GM19467 (cell line): Measurements from ENCODE around the gene CSTF2T.
"Not testable (repeated sequence)": the region's sequence is repeated elsewhere in the genome, so short reads cannot be mapped to it uniquely, and the experiment has no call there.

Source experiments
- ATAC-seq: cut with Tn5 transposase; IDR thresholded peaks from one replicate; pipeline ENCODE4 v1.9.1; 2021; ENCODE audit warnings: mild to moderate bottlenecking, moderate library complexity; ENCODE audit not compliant: unreplicated experiment

Gene CSTF2T

DNA sequence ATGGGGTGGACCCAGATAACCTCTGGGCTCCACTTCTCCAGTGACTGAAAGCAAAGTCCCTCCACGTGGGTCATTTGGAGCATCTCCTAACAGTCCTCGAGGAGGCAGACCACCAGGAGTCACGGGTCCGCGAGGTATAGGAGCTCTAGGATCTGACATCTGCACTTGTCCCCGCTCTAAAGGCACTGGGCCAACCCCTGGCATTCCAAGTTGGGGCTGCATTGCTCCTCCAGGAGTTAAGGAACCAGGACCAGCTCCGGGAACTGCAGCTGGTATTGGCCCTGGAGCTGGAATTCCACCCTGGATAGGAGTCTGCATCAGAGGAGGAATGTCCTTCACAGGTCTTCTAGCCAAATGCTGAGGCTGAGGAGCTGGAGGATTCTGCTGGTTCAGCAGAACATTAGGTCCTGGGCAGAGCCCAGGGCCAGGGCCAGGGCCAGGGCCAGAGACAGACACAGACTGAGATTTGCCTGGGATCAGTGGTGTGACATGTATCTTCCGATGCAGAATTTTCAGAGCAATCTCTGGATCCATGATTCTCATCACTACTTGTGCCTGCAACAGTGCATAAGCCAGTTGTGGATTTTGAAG lies 827 bp downstream of the CSTF2T start:
- ATAC-seq, result no peak

DNA sequence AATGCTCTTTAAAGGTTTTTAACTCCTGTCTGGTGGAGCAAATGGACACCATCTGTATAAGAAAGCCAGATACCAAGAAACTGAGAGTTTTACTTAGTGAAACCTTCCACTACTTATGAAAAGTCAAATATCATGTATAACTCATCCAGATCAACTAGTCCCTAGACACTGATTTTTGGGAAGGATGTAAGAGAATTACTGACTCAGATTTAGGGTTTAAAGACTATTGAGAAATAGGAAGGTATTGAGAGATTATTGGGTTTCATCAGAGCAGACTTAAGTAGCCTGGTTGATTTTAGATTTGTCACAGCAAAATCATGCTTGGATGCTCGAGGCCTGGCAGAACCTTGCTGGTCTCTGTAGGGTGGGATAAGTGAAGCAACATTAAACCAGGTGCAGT lies 3.1 kb downstream of the CSTF2T start:
- ATAC-seq, result no peak

DNA sequence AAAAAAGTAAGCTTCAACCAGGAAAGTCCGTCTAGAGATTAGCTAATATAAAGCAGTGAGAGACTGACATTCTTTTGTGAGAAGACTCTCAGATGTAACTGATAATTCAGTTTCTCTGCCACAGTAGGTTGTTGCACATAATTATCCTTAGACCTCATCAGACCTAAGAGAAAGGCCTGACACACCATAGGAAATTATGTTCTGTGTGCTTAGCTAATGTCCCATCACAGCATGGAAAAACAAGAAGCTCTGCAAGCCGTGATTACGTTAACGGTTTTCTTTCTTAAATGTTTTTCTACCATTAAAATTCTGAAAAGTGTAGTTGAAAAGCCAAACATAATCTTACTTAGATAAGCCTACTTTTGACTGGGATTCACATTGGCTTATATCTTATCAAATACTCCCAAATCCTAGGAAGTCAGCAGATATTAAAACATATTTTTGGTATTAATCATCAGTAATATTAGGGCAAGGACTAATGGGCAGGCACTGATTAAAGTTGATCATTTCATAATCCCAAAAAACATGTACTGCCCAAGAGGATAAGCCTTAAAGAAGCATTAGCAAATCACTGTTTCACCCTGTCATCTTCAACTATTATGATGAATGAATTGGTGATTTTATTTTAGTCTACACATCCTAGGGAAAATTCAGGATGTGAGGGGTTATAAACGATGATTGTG lies 5.2 kb downstream of the CSTF2T start:
- ATAC-seq, result no peak

DNA sequence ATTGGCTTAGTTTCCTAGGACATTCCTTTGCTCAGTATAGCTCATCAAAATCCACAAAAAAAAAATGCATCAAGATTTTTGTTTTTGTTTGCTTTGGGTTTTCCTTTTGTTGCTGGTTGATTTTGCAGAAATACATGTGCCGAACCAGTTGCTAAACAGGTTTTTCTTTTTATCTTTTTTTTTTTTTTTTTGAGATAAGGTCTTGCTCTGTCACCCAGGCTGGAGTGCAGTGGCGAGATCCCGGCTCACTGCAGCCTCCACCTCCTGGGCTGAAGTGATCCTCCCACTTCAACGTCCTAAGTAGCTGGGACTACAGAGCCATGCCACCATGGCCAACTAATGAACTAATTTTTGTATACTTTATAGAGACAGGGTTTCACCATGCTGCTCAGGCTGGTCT lies 8.3 kb downstream of the CSTF2T start:
- no peak for ATAC-seq

DNA sequence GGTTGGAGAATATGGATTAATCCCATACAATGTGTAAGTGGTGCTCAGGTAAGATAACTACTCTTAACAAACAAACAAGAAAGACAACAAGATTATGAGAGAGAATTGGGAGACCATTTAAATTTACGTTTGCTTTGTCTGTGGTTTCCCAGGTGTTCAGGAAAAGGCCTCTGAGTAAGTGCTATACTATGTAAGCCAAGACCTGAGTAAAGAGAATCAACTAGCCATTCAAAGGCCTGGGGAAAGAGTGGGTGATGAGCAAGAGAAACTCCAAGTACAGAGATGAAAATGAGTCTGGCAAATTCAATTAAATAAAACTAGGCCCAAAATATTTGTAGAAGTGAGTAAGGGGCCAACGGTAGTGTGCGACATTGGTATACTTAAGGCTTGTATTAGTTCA lies 9.9 kb downstream of the CSTF2T start:
- no peak for ATAC-seq

DNA sequence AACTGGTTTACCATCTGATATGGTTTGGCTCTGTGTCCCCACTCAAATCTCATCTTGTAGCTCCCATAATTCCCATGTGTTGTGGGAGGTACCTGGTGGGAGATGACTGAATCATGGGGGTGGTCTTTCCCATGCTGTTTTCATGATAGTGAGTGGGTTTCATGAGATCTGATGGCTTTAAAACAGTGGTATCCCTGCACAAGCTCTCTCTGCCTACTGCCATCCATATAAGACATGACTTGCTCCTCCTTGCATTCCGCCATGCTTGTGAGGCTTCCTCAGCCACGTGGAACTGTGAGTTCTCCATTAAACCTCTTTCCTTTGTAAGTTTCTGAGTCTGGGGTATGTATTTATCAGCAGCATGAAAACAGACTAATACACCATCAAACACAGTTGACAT lies 10.6 kb downstream of the CSTF2T start:
- not testable (repeated sequence) for ATAC-seq

DNA sequence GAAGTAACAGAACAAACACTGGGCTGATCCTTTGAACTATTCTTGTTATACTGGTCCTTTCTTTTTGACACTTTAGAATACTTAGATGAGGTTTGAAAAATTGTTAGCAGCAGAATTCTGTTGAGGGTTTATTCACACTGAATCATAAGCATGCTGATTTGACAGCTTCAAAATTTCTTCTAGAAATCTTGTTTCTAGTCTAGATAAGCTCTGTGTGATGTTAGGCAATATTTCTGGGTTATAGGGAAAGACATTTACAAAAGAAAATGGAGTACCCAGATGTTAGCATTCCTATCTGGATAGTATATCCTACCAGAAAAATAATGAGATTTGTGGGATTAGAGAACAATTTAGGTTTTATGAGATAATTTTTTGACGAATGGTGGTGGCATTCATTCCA lies 12.1 kb downstream of the CSTF2T start:
- ATAC-seq, result no peak

DNA sequence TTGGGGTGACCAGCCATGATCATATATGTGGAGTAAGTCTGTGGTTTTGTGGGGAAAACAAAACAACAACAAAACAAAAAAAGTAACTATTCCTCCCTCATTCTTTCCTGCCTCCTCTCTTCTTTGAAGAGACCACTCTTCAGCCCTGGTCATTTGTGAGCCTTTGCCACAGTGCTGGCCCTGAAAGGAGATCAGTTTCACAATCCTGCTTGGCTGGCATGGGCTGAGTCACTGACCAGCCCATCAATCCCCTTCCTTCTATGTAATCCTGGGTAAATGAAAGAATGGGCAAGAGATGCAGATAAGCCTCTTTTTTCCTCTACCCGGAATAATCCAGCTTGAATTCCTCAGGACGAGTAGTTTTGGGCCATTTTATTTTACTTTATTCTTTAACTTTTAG lies 13.6 kb downstream of the CSTF2T start:
- ATAC-seq, result no peak

DNA sequence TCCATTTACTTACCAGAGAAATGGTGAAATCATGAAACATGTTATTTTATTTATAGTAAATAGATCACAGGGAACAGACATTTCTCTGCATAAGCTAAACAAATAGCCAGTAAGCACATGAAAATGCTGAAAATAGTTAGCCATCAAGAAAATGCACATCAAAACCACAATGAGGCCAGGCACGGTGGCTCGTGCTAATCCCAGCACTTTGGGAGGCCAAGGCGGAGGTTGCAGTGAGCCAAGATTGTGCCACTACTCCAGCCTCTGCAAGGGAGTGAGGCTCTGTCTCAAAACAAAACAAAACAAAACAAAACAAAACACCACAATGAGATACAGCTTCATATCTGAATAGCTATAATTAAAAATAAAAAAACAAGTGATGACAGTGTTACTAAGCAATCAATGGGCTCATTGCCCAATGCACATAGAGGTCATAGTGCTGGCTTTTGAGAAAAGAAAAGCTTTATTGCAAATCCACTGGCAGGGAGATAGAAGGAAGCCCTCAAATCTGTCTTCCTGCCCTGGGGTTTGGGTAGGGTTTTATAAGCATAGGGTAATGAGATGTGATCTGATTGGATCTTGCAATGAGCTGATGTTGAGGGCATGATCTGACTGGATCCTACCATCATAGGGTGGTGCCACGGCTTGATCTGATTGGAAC lies 16.2 kb downstream of the CSTF2T start:
- ATAC-seq, result no peak

DNA sequence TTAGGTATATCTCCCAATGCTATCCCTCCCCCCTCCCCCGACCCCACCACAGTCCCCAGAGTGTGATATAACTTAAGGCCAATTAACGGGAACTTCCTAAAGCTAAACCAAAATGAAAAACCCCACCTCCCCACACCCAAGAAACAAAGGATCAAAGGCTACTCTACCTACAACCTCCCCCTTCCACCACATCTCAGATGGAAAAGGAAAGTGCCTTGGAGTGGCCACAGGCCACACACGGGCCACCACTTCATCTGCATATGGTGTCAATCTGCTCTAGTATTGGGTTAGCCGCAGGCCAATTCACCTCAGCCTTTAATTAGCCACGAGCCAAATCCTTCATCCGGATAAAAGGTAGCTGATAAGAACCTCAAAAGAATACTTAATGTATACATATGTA lies 19.6 kb downstream of the CSTF2T start:
- ATAC-seq, result no peak

DNA sequence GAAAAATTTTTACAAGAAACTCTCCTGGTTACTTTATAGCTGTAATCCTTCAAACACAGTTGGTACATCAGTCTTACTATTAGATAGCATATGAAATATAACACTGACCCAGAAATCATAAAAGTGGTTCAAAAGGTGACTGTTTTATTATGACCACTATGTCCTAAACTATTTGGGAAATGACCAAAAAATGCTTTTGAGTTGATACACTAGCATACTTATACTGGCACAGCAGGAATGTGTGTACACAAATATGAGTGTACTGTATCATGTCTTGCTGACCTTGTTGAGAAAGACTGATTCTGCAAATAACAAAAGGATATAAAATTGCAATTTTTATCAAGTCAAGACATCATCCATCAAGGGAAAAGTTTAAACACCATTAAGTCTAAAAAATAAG lies 24.3 kb downstream of the CSTF2T start:
- no peak for ATAC-seq

DNA sequence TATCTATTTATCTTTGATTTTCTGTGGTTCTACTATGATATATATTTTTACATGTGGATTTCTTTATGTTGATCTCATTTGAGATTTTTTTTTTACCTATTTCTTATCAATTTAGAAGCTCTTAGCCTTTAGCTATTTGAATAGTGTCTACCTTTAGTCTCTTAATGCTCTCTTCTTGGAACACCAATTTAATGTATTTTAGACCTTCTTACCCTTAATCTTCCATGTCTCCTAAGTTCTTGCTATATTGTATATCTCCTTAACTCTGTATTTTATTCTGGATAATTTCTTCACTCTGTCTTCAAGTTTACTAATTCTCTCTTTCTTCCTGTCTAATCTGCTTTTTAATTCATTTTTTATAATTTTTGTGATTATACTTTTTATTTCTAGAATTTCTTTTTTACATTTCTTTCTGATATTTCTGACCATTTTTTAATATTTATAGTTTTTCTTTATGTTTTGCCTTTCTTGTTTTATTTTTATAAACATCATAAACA lies 27.3 kb downstream of the CSTF2T start:
- no peak for ATAC-seq

DNA sequence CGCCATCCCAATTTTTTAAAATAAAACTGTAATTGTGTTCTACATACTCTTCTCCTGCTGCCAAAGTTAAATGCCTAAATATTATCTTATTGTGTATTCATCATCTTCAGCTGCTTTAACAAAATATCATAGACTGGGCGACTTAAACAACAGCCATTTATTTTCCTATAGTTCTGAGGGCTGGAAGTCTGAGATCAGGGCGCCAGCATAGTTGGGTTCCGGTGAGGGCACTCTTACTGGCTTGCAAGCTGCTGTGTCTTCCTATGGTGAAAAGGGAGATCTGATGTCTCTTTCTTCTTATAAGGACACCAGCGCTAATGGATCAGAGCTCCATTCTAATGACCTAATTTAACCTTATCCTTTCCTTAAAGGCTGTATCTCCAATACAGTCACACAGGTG lies 30.4 kb downstream of the CSTF2T start:
- ATAC-seq, result no peak

DNA sequence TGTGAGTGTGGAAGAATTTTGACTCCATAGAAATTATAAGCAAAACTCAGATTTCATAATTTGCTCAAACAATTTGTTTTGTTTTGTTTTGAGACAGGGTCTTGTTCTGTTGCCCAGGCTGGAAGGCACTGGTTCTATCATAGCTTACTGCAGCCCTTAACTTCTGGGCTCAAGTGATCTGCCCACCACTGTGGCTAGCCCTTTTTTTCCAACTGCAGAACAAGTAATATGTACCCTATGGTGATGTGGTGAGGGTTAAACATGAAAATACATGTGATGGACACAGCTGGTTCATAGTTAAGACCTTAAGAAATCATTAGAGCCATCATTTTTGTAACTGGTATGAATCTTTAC lies 31.1 kb downstream of the CSTF2T start:
- no peak for ATAC-seq

DNA sequence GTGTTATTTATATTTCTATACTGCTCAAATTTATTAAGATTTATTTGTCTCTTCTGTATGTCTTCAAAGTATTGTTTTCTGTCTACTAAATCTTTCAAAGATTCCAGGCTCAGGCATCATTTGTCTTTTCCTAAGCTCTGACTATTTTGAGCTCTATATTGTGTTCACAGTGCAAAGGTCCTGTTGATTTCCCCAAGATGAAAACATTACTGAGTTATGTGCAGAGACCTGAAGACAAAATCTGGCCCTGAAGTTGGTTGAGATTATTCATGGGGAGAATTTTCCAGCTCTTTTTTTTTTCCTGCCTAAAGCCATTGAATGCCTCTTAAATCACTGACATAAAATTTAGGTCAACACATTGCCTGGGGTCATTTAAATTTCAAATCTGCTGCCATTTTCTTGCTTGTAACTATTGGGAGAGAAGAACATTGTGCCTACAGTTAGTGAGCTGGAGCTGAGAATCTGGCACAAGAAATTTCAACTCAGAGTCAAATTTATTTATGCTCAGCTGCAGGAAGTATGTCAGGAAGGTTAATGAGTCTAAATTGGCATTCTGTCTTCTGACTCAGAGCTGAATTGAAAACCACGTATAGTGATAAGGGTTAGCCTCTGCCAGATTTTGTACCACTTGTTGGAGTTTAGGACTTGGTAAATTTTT lies 31.6 kb downstream of the CSTF2T start:
- ATAC-seq, result no peak

DNA sequence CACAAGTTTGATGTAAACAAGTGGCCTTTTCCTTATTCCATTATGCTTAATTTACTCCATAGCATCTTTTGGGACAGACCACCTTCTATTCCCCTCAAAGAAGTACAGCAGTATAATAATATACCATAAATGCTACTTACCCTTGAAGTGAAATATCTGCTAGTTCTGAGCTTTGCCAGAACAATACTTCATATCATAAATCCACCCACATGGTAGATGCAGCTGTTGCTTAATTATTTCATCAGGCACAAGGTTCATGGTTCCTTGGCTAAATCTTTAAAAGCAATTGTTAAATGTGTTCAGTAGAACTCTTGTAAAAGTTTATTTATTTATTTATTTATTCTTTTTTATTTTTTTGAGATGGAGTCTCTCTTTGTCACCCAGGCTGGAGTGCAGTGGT lies 32.9 kb downstream of the CSTF2T start:
- ATAC-seq, result no peak

DNA sequence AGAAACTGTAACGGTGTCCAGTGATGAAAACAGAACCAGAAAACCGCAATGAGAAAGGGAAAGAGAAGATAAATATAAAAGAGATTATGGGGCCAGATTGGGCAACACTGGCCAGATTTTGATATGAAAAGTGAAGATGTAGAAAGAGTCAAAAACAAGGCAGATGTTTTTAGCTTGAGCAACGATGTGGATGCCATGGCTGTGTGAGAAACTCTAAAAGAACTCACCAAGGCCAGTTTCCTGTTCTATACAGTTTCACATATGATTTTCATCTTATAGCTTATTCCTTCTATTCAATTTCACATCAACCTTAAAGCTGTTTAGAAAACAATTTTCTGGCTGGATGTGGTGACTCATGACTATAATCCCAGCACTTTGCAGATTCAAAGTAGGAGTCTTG lies 36.3 kb downstream of the CSTF2T start:
- ATAC-seq, result no peak

DNA sequence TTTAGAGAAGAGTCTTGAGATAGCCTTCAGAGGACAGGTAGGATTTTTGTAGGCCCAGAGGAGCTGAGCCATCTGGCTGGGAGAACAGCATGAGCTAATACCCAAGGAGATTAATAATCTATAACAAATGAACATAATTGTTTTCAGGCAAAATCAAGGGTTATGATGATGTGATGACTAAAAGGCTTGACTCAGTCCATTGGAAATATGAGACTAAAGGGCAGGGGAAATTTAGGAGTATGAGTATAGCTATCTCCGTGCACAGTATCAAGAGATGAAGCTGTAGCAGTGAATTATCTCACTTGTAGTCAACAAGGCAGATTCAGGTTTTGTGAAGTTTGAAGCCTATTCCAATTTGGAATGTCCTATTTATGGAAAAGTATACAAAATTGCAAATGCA lies 40.1 kb downstream of the CSTF2T start:
- no peak for ATAC-seq

DNA sequence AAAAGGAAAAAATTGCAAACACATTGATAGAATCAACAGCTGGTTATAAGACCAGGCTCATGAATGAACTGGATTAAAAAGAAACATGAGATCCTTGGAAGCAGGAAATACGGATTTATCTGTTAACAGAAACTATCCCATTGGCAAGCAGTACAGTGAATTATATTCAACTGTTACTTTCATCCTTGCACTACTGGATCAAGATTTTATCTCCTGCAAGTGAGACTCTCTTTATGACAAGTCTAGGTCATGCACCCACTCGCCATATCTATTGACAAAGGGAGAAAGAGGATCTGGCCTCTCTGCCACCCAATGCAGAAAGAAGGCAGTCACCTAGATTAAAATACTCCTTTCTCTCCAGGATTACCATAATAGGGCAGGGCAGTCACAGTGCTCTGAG lies 41.4 kb downstream of the CSTF2T start:
- ATAC-seq, result no peak

DNA sequence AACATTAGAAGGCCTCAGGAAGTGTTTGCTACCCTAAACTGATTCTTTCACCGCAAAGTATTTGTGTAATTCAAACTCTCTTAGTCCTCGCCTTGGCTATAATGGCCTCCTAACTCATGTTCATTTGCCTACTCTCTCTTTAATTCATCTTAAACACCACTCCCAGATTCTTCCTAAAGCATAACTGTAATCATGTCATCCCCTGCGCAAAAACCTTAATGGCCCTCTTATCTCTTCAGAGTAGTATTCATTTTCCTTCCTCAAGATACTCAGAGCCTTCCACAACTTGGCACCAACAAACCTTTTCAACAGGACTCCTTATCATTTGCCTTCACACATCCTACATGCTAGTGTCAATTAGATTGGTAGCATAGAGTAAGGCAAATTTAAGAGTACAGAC lies 42.9 kb downstream of the CSTF2T start:
- ATAC-seq, result no peak

DNA sequence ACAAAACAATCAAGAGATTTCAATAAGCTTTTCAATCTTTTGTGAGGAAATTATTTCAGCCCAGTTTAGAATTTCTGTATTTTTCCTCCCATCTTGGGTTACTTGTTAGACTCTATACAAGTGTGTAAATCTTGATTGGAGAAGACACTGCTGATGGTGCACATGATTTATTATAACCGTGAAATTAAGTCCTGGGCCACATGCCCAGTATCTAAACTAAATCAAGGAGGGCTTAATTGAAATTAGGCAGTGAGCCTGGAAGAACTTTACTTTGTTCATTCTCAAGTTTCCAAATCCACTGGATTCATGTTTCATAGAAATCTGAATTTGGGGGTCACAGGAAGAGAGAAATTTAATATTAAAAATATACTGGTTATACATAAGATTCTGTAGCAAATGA lies 44.5 kb downstream of the CSTF2T start:
- no peak for ATAC-seq

DNA sequence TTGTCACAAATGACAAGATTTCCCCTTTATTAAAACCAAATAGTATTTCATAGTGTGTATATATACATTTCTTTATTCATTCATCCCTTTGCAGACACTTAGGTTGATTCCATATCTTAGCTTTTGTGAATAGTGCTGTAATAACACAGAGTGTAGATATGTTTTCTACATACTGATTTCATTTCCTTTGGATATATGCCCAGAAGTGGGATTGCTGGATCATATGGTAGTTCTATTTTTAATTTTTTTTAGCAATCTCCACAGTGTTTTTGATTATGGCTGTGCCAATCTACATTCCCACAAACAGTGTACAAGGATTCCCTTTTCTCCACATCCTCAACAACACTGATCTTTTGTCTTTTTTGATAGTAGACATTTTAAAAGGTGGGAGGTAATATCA lies 46.4 kb downstream of the CSTF2T start:
- no peak for ATAC-seq
